HG03354 (cell line): Measurements from ENCODE around the gene FOXC2.
A peak's percentile ranks its signal among the peaks of the same experiment; 100 is the strongest.

Experiments used
- ATAC-seq: cut with Tn5 transposase; IDR thresholded peaks from one replicate; pipeline ENCODE4 v1.9.1; 2021; ENCODE audit warnings: mild to moderate bottlenecking; ENCODE audit not compliant: unreplicated experiment, poor library complexity, severe bottlenecking

The FOXC2 gene

GRCh38 chr16:86570558-86571529 is 4.2 kb downstream of the FOXC2 start:
- no peak for ATAC-seq

- ATAC-seq: no peak
These were observed 4.9 kb downstream of the FOXC2 start for GRCh38 chr16:86571530-86571915.

GRCh38 chr16:86572041-86572521 is 5.5 kb downstream of the FOXC2 start:
- ATAC-seq: no peak

- ATAC-seq: no peak
These were observed 6.0 kb downstream of the FOXC2 start for GRCh38 chr16:86572606-86573005.

GRCh38 chr16:86573215-86573614 is 6.6 kb downstream of the FOXC2 start:
- ATAC-seq: no peak

- no peak for ATAC-seq
These were observed 7.2 kb downstream of the FOXC2 start for GRCh38 chr16:86573646-86574508.

- no peak for ATAC-seq
These were observed 8.0 kb downstream of the FOXC2 start for GRCh38 chr16:86574646-86575045.

- no peak for ATAC-seq
These were observed 8.6 kb downstream of the FOXC2 start for GRCh38 chr16:86575095-86575685.

GRCh38 chr16:86575754-86576557 is 9.3 kb downstream of the FOXC2 start:
- peak; percentile 48 for ATAC-seq

GRCh38 chr16:86576591-86577313 is 10.1 kb downstream of the FOXC2 start:
- ATAC-seq: no peak

GRCh38 chr16:86577314-86577971 is 10.8 kb downstream of the FOXC2 start:
- ATAC-seq: no peak

GRCh38 chr16:86578061-86578599 is 11.5 kb downstream of the FOXC2 start, which contains the start of gene FOXL1:
FOXL1 (plus strand) TSS chr16:86578549; CDS start chr16:86578724, 175 bp downstream.
- ATAC-seq: no peak

GRCh38 chr16:86578611-86579267 is 12.1 kb downstream of the FOXC2 start:
- no peak for ATAC-seq

GRCh38 chr16:86579268-86580062 is 12.8 kb downstream of the FOXC2 start:
- ATAC-seq: no peak

GRCh38 chr16:86580063-86580790 is 13.6 kb downstream of the FOXC2 start:
- no peak for ATAC-seq

GRCh38 chr16:86580791-86581170 is 14.2 kb downstream of the FOXC2 start:
- no peak for ATAC-seq
